B cell (primary cell): ENCODE results near the gene SLC41A3. TPM values are rescaled to one million over a fixed set of nuclear protein-coding genes. Genes with fewer than 3 reads are reported as not detected.

ENCODE experiments used
- ATAC-seq: fragments of 200-7000 bp; cut with Tn5 transposase; one replicate; pipeline ENCODE4 v1.10.0; 2021; ENCODE audit warnings: low read depth, mild to moderate bottlenecking, moderate number of reproducible peaks, moderate library complexity
- CTCF ChIA-PET: fragments of 350-600 bp; sonication (Branson Sonifier 250); formaldehyde crosslinking; loops from one replicate; lab custom pipeline; 2021; ENCODE audit warnings: antibody characterized with exemption, inconsistent platforms; lab: Charles Lee
- POLR2A ChIA-PET: fragments of 350-600 bp; sonication (Branson Sonifier 250); formaldehyde crosslinking; loops from one replicate; lab custom pipeline; 2021; ENCODE audit warnings: antibody characterized with exemption; lab: Charles Lee
- DNase-seq: peaks from one replicate; pipeline ENCODE4 v3.0.0; 2013
- H2AFZ ChIP-seq: 2 replicates; pipeline ENCODE4 v1.6.1; 2012; ENCODE audit warnings: mild to moderate bottlenecking, low read depth, low read length; ENCODE audit not compliant: insufficient read depth, poor library complexity, severe bottlenecking
- H3K27ac ChIP-seq, 2 donors: 1 replicate in 1 of 2; 2 replicates in 1 of 2; pipeline ENCODE4 v1.5.1; 2012 to 2013; ENCODE audit warnings: low read length in 2 of 2, mild to moderate bottlenecking in 2 of 2, moderate library complexity in 1 of 2
- H3K27me3 ChIP-seq, 4 experiments: fragments of 200-600 bp in 1 of 4; sonication (generic) in 1 of 4; replicated peaks in 1 of 4; 1 replicate in 2 of 4; 2 replicates in 2 of 4; pipeline versions ENCODE4 v1.6.1 to v1.7.0; 2013 to 2016; ENCODE audit warnings: low read length in 3 of 4, mild to moderate bottlenecking in 2 of 4, mixed read lengths in 1 of 4, moderate library complexity in 1 of 4; ENCODE audit not compliant: insufficient read depth in 4 of 4, control insufficient read depth in 3 of 4; ENCODE audit errors: control extremely low read depth in 1 of 4
- H3K36me3 ChIP-seq, 2 experiments: replicated peaks in 1 of 2; 1 replicate in 1 of 2; 2 replicates in 1 of 2; pipeline versions ENCODE4 v1.6.1 to v1.7.1; 2013; ENCODE audit warnings: low read length in 1 of 2; ENCODE audit not compliant: insufficient read depth in 2 of 2, control insufficient read depth in 1 of 2; ENCODE audit errors: control extremely low read depth in 1 of 2, extremely low read depth in 1 of 2
- H3K4me1 ChIP-seq, 2 donors: fragments of 200-600 bp in 1 of 2; sonication (generic) in 1 of 2; 1 replicate in 1 of 2; 2 replicates in 1 of 2; pipeline versions ENCODE4 v1.5.1 to v1.6.1; 2013 to 2017; ENCODE audit warnings: low read length in 2 of 2; ENCODE audit not compliant: control insufficient read depth in 2 of 2, insufficient read depth in 2 of 2
- H3K4me2 ChIP-seq: replicated peaks from 2 replicates; pipeline ENCODE3; 2012; ENCODE audit warnings: mild to moderate bottlenecking, low read depth, low read length; ENCODE audit not compliant: poor library complexity, severe bottlenecking
- H3K4me3 ChIP-seq, 5 experiments: fragments of 200-600 bp in 1 of 5; sonication (generic) in 1 of 5; 1 replicate in 3 of 5; 2 replicates in 2 of 5; pipeline versions ENCODE4 v1.5.1 to v1.7.0; 2011 to 2016; ENCODE audit warnings: low read length in 4 of 5, mild to moderate bottlenecking in 4 of 5, low read depth in 2 of 5, control low read depth in 1 of 5, moderate library complexity in 1 of 5; ENCODE audit not compliant: insufficient read depth in 1 of 5; ENCODE audit errors: control extremely low read depth in 1 of 5, extremely low read depth in 1 of 5
- H3K79me2 ChIP-seq: fragments of 200-600 bp; sonication (generic); one replicate; pipeline ENCODE4 v1.6.0; 2016; ENCODE audit warnings: low read length; ENCODE audit not compliant: control insufficient read depth, insufficient read depth
- H3K9ac ChIP-seq: fragments of 200-600 bp; sonication (generic); 2 replicates; pipeline ENCODE4 v1.6.1; 2017; ENCODE audit warnings: mild to moderate bottlenecking, low read length, moderate library complexity
- H3K9me3 ChIP-seq, 3 donors: one replicate each; pipeline versions ENCODE4 v1.6.1 to v1.7.1; 2013; ENCODE audit warnings: low read length in 2 of 3; ENCODE audit not compliant: control insufficient read depth in 2 of 3, insufficient read depth in 1 of 3; ENCODE audit errors: control extremely low read depth in 1 of 3
- H4K20me1 ChIP-seq: 2 replicates; pipeline ENCODE4 v1.6.0; 2012; ENCODE audit warnings: mild to moderate bottlenecking, low read length; ENCODE audit not compliant: insufficient read depth, control insufficient read depth, poor library complexity, severe bottlenecking
- H3K27ac Mint-ChIP-seq: one replicate; pipeline ENCODE4 v1.8.0; 2021; ENCODE audit warnings: mixed read lengths
- H3K27me3 Mint-ChIP-seq: one replicate; pipeline ENCODE4 v1.8.0; 2021; ENCODE audit warnings: mixed read lengths
- H3K4me1 Mint-ChIP-seq: one replicate; pipeline ENCODE4 v1.8.0; 2021; ENCODE audit warnings: mixed read lengths
- H3K4me3 Mint-ChIP-seq: one replicate; pipeline ENCODE4 v1.8.0; 2021; ENCODE audit warnings: mixed read lengths
- H3K9me3 Mint-ChIP-seq: one replicate; pipeline ENCODE4 v1.8.0; 2022; ENCODE audit warnings: mixed read lengths; ENCODE audit not compliant: insufficient read depth
- CTCF ChIP-seq: fragments of 200-600 bp; IDR thresholded peaks from one replicate; pipeline ENCODE4 v1.8.0; 2022; ENCODE audit warnings: antibody characterized with exemption, mild to moderate bottlenecking
- EZH2 ChIP-seq: IDR thresholded peaks from 2 replicates; pipeline ENCODE4 v1.6.1; 2012; ENCODE audit warnings: borderline replicate concordance, low read depth, mild to moderate bottlenecking, moderate library complexity, low read length; ENCODE audit not compliant: insufficient read depth, poor library complexity, severe bottlenecking
- WGBS: methylation state at CpG from one replicate; pipeline ENCODE4 v1.1.5; 2013; ENCODE audit warnings: missing lambda C conversion rate; ENCODE audit not compliant: insufficient coverage; 5-methylcytosine and 5-hydroxymethylcytosine counted together
- intact Hi-C: fragments of 100-400 bp; cut with micrococcal nuclease; formaldehyde crosslinking; loops from one replicate; pipeline ENCODE4 v1.10.0; 2022
- polyA plus RNA-seq: library from polyadenylated mRNA; depleted of rRNA; stranded (reverse); fragments of >200 nt; gene quantifications from 2 replicates; pipeline ENCODE4 v1.2.3, GENCODE V29; 2012
- total RNA-seq, 2 donors: library from RNA; stranded (reverse); fragments of 120-200 nt in 1 of 2; gene quantifications; 1 replicate in 1 of 2; 2 replicates in 1 of 2; pipeline versions ENCODE4 v1.2.3 to v1.2.4, GENCODE V29; 2013 to 2022

Gene SLC41A3
- total and polyA plus RNA-seq, 2 donors (not counting 1 experiment from before 2014, with no cell fraction given): 34.2 to 39.3 TPM

GRCh38 chr3:126121632-126122031 is 37.7 kb upstream of the SLC41A3 start:
- H3K4me3 Mint-ChIP-seq: no peak overlapping the region
- ATAC-seq (no peak), DNase-seq (no peak)
- Histone ChIP-seq H4K20me1 (no peaks in the 10 kb centered on the region), H3K4me3 (no peak overlapping the region), H3K4me1 (no peaks in the 10 kb centered on the region), H3K79me2 (no peaks in the 10 kb centered on the region), H3K27me3 (no peaks in the 10 kb centered on the region), H3K27ac (no peak overlapping the region), H3K9me3 (no peaks in the 10 kb centered on the region), H3K9ac (no peak overlapping the region), H3K4me2 (no peak overlapping the region), H2AFZ (no peak overlapping the region), H3K36me3 (no peaks in the 10 kb centered on the region)
- H3K9me3 Mint-ChIP-seq: no peaks in the 10 kb centered on the region
- ChIA-PET CTCF (interaction anchor here (1.5 kb wide), 1 partner anchor 12 kb away, joined by 4 read pairs; no protein-coding TSS in a partner anchor), POLR2A (no interaction called here)
- TF ChIP-seq EZH2 (no peak), CTCF (no peak)
- no peak overlapping the region for H3K27ac Mint-ChIP-seq
- no peaks in the 10 kb centered on the region for H3K4me1 Mint-ChIP-seq
- peaks cover 10% of the 10 kb centered on the region for H3K27me3 Mint-ChIP-seq
- intact Hi-C loops: no loop called here
- WGBS: 100% methylated on average over 1 of the region's 4 CpGs

GRCh38 chr3:126121074-126121473 is 37.1 kb upstream of the SLC41A3 start:
- no peaks in the 10 kb centered on the region for H3K4me1 Mint-ChIP-seq
- no peak overlapping the region for H3K27ac Mint-ChIP-seq
- WGBS: 83% methylated on average over 4 of the region's 9 CpGs
- Histone ChIP-seq H3K4me1 (no peaks in the 10 kb centered on the region), H3K36me3 (no peaks in the 10 kb centered on the region), H3K4me3 (no peak overlapping the region), H3K9me3 (no peaks in the 10 kb centered on the region), H3K9ac (no peak overlapping the region), H3K27me3 (no peaks in the 10 kb centered on the region), H3K4me2 (no peak overlapping the region), H3K27ac (no peak overlapping the region), H3K79me2 (no peaks in the 10 kb centered on the region), H4K20me1 (no peaks in the 10 kb centered on the region), H2AFZ (no peak overlapping the region)
- DNase-seq (no peak), ATAC-seq (no peak)
- POLR2A ChIA-PET: no interaction called here
- CTCF ChIA-PET: interaction anchor here (1.5 kb wide), 1 partner anchor 13 kb away, joined by 4 read pairs; no protein-coding TSS in a partner anchor
- TF ChIP-seq CTCF: no peak
- TF ChIP-seq EZH2: no peak
- no peak overlapping the region for H3K4me3 Mint-ChIP-seq
- peaks cover 10% of the 10 kb centered on the region for H3K27me3 Mint-ChIP-seq
- intact Hi-C loops: no loop called here
- no peaks in the 10 kb centered on the region for H3K9me3 Mint-ChIP-seq
